IMR-90 (cell line): Measurements from ENCODE around the gene MYH16.
"Not testable (repeated sequence)": the region's sequence is repeated elsewhere in the genome, so short reads cannot be mapped to it uniquely, and the experiment has no call there.

ENCODE experiments used
- CEBPB ChIP-seq: IDR thresholded peaks from 2 replicates; pipeline ENCODE4 v1.6.1; 2012; ENCODE audit warnings: low read depth, low read length, improper control_type of control experiment
- CHD1 ChIP-seq: IDR thresholded peaks from 2 replicates; pipeline ENCODE4 v1.6.1; 2012; ENCODE audit warnings: low read depth, low read length, improper control_type of control experiment
- CTCF ChIP-seq: conservative IDR thresholded peaks from 2 replicates; pipeline ENCODE4 v1.5.1; 2012; ENCODE audit warnings: mild to moderate bottlenecking, low read depth, low read length, improper control_type of control experiment
- FOS ChIP-seq: fragments of 150-350 bp; IDR thresholded peaks from 2 replicates; pipeline ENCODE4 v1.6.1; 2016; ENCODE audit warnings: low read depth, low read length
- MAFK ChIP-seq: IDR thresholded peaks from 2 replicates; pipeline ENCODE4 v1.6.1; 2012; ENCODE audit warnings: low read depth, low read length, improper control_type of control experiment
- MAZ ChIP-seq: IDR thresholded peaks from 2 replicates; pipeline ENCODE4 v1.6.1; 2012; ENCODE audit warnings: low read depth, mild to moderate bottlenecking, low read length, improper control_type of control experiment, moderate library complexity, borderline replicate concordance
- MXI1 ChIP-seq: IDR thresholded peaks from 2 replicates; pipeline ENCODE4 v1.6.1; 2012; ENCODE audit warnings: low read depth, mild to moderate bottlenecking, low read length, moderate library complexity, borderline replicate concordance
- POLR2A ChIP-seq: IDR thresholded peaks from 2 replicates; pipeline ENCODE4 v1.6.1; 2012; ENCODE audit warnings: mild to moderate bottlenecking, low read depth, low read length
- RAD21 ChIP-seq: IDR thresholded peaks from 2 replicates; pipeline ENCODE4 v1.6.1; 2012; ENCODE audit warnings: low read length, improper control_type of control experiment
- RCOR1 ChIP-seq: IDR thresholded peaks from 2 replicates; pipeline ENCODE4 v1.6.1; 2012; ENCODE audit warnings: mild to moderate bottlenecking, low read length, improper control_type of control experiment; ENCODE audit not compliant: insufficient replicate concordance
- USF2 ChIP-seq: fragments of 150-350 bp; IDR thresholded peaks from 2 replicates; pipeline ENCODE4 v1.6.1; 2017; ENCODE audit warnings: mild to moderate bottlenecking, antibody characterized with exemption, low read length, low read depth

GRCh38 chr7:99350641-99351040, 78.0 kb downstream of the MYH16 start:
- TF ChIP-seq CTCF, RAD21, MAFK, MXI1, CEBPB, POLR2A, RCOR1, FOS, MAZ, CHD1, USF2: not testable (repeated sequence)
